Heart left ventricle (tissue), 16 donors: ENCODE results near the gene SNX18. TPM values are rescaled to one million over a fixed set of nuclear protein-coding genes. Genes with fewer than 3 reads are reported as not detected.

Experiments
- ATAC-seq, 4 donors: fragments of 200-7000 bp; cut with Tn5 transposase; one replicate each; pipeline ENCODE4 v1.9.1; 2020 to 2022; ENCODE audit warnings: moderate library complexity in 4 of 4, mild to moderate bottlenecking in 3 of 4, moderate number of reproducible peaks in 1 of 4
- DNase-seq, 5 donors: peaks; one replicate each; pipeline ENCODE4 v3.0.0-alpha.2; 2020
- H3K27ac ChIP-seq, 12 donors: fragments of 200-600 bp; sonication (generic) in 4 of 12; one replicate each; pipeline versions ENCODE4 v1.5.0 to v1.8.0; 2016 to 2022; ENCODE audit warnings: mild to moderate bottlenecking in 2 of 12
- H3K27me3 ChIP-seq, 9 donors: fragments of 200-600 bp; sonication (generic) in 2 of 9; one replicate each; pipeline versions ENCODE4 v1.5.1 to v1.8.0; 2016 to 2022; ENCODE audit warnings: mild to moderate bottlenecking in 3 of 9
- H3K36me3 ChIP-seq, 9 donors: fragments of 200-600 bp; sonication (generic) in 2 of 9; one replicate each; pipeline versions ENCODE4 v1.5.0 to v1.8.0; 2018 to 2022; ENCODE audit warnings: mild to moderate bottlenecking in 2 of 9
- H3K4me1 ChIP-seq, 12 donors: fragments of 200-600 bp; sonication (generic) in 4 of 12; one replicate each; pipeline versions ENCODE4 v1.5.0 to v1.8.0; 2016 to 2022; ENCODE audit warnings: mild to moderate bottlenecking in 3 of 12
- H3K4me3 ChIP-seq, 12 donors: fragments of 200-600 bp; sonication (generic) in 4 of 12; one replicate each; pipeline versions ENCODE4 v1.5.0 to v1.8.0; 2017 to 2022; ENCODE audit warnings: mild to moderate bottlenecking in 9 of 12, moderate library complexity in 4 of 12
- H3K9me3 ChIP-seq, 12 donors: fragments of 200-600 bp; sonication (generic) in 4 of 12; one replicate each; pipeline versions ENCODE4 v1.5.0 to v1.8.0; 2016 to 2022; ENCODE audit warnings: mild to moderate bottlenecking in 1 of 12
- POLR2A ChIP-seq, 2 donors: fragments of 450-650 bp; IDR thresholded peaks; one replicate each; pipeline ENCODE4 v1.6.1; 2017; ENCODE audit warnings: antibody characterized with exemption in 2 of 2, mild to moderate bottlenecking in 2 of 2, moderate library complexity in 2 of 2
- WGBS, 4 donors: extraction: QIAGEN DNeasy Blood & Tissue Kit in 2 of 4; methylation state at CpG; one replicate each; pipeline versions ENCODE4 v1.1.5 to v1.1.7; 2013 to 2018; 5-methylcytosine and 5-hydroxymethylcytosine counted together
- intact Hi-C, 10 donors: fragments of 100-400 bp; cut with DNase I; formaldehyde crosslinking; loops; one replicate each; pipeline versions ENCODE4 v1.11.1 to v1.14.2; 2022
- polyA plus RNA-seq, 2 donors: library from polyadenylated mRNA; stranded (reverse); fragments of 200-250 nt; gene quantifications; one replicate each; pipeline ENCODE4 v1.2.3, GENCODE V29; 2013
- total RNA-seq, 9 donors: library from RNA; depleted of rRNA in 2 of 9; stranded (reverse); fragments of >200 nt in 2 of 9; fragmentation: NEBNext Ultra II Directional in 3 of 9; extraction: Animal tissue kit (Norgen Biotek cat#: 25700) in 3 of 9; gene quantifications; one replicate each; pipeline versions ENCODE4 v1.1.0 to v1.2.4, GENCODE V29; 2016 to 2023
- TF ChIP-seq, protein P1 (sequence below), 12 donors: fragments of 200-600 bp; sonication (generic) in 4 of 12; IDR thresholded peaks; one replicate each; pipeline versions ENCODE4 v1.5.0 to v1.8.0; 2018 to 2022; ENCODE audit warnings: antibody characterized with exemption in 12 of 12, mild to moderate bottlenecking in 5 of 12
- donor health status: ischemic (EF 13 %, LVEDD 7.1; RV severe dilation, severe dysfunction).
- donor health status: healthy with polysubstance abuse.
- donor health status: DM: no; HTN: yes; CAD: no.
- donor health status: DM: no; HTN: no; CAD: no.
- donor health status: ischemic (EF 25% LVEDD 6.9; RV normal size, moderate dysfunction).
- donor health status: ischemic (EF 25% LVEDD 5.7; RV mildly dilated, moderate dysfunction).
- donor health status: healthy.
- donor health status: DM: yes; HTN: yes; CAD: no.
- donor health status: ischemic (EF 35%, LVEDD 5.7; RV mildly dilated, moderate dysfunction).
- donor health status: nonischemic (EF 11% LVEDD 7.7; RV severe dilation, severe dysfunction).
- donor health status: DM: yes; HTN: yes; CAD: no.
- donor health status: PGD.
- donor health status: ischemic (EF 29% LVEDD 5.4; RV normal size, mild dysfunction).
- donor health status: nonischemic (EF 23%, LVEDD 6.1; RV moderate dilation, normal function).

Gene SNX18
- total and polyA plus RNA-seq, 11 donors: 4.1 to 39.6 (median 23.1) TPM

DNA sequence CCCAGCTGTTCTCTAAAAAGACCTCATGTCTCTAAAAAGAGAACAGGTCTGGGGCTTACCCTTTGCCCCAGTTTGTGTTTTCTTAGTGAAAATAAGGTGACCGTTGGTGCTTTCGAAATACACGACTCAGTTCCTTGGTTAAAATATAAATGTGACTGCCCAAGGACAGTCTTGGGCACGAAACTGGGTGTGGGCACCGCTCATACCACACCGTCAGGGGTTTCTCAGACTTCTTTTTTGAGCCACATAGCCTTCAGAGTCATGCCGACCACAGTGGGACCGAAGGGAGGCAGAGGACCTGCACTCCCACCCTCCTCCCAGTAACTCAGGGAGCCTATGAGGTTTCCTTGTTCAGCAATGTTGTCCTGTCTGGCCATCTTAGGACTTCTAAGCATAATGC is 6.5 kb downstream of the SNX18 start:
- WGBS, 4 donors: 55 to 75% (median 67%) methylated on average over 8 of the region's 8 CpGs
- peak overlapping the region in 11 of 12 donors; percentile 16 to 84 (median 70) for H3K27ac ChIP-seq
- intact Hi-C loops: loop anchor here in 7 of 10 donors (5.0 to 10.0 kb wide), 8 partner anchors 33 to 251 kb away; no protein-coding TSS in a partner anchor
- no peaks in the 10 kb centered on the region for H3K9me3 ChIP-seq
- H3K4me1 ChIP-seq: peaks cover 4 to 95% (median 81%) of the 10 kb centered on the region in 12 donors
- no peak for DNase-seq
- TF ChIP-seq, protein P1, sequence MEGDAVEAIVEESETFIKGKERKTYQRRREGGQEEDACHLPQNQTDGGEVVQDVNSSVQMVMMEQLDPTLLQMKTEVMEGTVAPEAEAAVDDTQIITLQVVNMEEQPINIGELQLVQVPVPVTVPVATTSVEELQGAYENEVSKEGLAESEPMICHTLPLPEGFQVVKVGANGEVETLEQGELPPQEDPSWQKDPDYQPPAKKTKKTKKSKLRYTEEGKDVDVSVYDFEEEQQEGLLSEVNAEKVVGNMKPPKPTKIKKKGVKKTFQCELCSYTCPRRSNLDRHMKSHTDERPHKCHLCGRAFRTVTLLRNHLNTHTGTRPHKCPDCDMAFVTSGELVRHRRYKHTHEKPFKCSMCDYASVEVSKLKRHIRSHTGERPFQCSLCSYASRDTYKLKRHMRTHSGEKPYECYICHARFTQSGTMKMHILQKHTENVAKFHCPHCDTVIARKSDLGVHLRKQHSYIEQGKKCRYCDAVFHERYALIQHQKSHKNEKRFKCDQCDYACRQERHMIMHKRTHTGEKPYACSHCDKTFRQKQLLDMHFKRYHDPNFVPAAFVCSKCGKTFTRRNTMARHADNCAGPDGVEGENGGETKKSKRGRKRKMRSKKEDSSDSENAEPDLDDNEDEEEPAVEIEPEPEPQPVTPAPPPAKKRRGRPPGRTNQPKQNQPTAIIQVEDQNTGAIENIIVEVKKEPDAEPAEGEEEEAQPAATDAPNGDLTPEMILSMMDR (IDR thresholded peaks at IDR 0.05): no peak
- no peak for TF ChIP-seq POLR2A (IDR thresholded peaks at IDR 0.05)
- ATAC-seq: peak in 2 of 4 donors; percentile 6 to 9
- H3K36me3 ChIP-seq: peaks cover 0 to 9% (median 0%) of the 10 kb centered on the region in 9 donors
- H3K4me3 ChIP-seq: peak overlapping the region in 6 of 12 donors; percentile 1 to 39 (median 16)
- no peaks in the 10 kb centered on the region for H3K27me3 ChIP-seq

DNA sequence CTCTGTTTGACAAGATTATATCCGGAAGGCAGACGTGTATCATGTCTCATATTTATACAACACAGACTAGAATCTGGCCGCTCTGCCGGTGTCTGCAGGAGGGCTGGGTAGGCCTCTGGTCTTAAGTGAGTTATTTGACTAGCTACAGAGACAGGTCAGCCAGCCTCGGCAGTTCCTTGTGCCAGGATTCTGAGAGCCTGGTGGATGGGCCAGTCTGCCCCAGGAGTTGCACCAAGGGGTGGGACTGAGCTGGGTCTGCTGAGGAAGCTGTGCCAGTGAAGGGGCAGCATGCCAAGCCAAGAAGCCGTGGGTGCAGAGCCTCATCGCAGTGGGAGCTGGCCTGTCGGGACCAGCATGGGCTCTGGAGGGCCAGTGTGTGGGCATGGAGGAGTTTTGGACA is 7.1 kb downstream of the SNX18 start:
- WGBS, 4 donors: 36 to 54% (median 42%) methylated on average over 8 of the region's 8 CpGs
- no peaks in the 10 kb centered on the region for H3K9me3 ChIP-seq
- no peak for TF ChIP-seq POLR2A (IDR thresholded peaks at IDR 0.05)
- TF ChIP-seq, protein P1 (IDR thresholded peaks at IDR 0.05): no peak
- DNase-seq (peak in 4 of 5 donors; percentile 53 to 74 (median 63)), ATAC-seq (peak in 3 of 4 donors; percentile 26 to 66 (median 50))
- H3K27ac ChIP-seq: peak overlapping the region in 10 of 12 donors; percentile 16 to 84 (median 72)
- H3K27me3 ChIP-seq: no peaks in the 10 kb centered on the region
- intact Hi-C loops: loop anchor here in 8 of 10 donors (5.0 to 10.0 kb wide), 9 partner anchors 33 to 250 kb away; no protein-coding TSS in a partner anchor
- H3K4me3 ChIP-seq: peak overlapping the region in 7 of 12 donors; percentile 1 to 39 (median 10)
- peaks cover 4 to 96% (median 82%) of the 10 kb centered on the region in 12 donors for H3K4me1 ChIP-seq
- peaks cover 0 to 6% (median 0%) of the 10 kb centered on the region in 9 donors for H3K36me3 ChIP-seq

DNA sequence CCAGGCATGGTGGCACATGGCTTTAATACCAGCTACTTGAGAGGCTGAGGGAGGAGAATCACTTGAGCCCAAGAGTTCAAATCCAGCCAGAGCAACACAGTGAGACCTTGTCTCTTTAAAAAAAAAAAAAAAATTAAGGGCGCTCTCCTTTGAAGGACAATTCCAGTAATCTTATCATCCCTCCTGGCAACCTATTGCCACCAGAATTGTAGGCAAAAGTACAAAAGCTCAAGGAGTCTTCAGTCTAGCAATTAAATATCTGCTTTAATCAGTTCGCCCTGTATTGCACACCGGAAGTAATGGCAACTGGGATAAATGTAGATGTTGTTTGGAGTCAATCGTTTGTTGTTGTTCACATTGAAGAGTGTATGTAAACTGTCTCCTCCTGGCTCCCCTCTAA is 7.7 kb downstream of the SNX18 start:
- no peak for TF ChIP-seq POLR2A (IDR thresholded peaks at IDR 0.05)
- WGBS, 4 donors: 69 to 86% (median 81%) methylated on average over 4 of the region's 4 CpGs
- Histone ChIP-seq H3K9me3 (no peaks in the 10 kb centered on the region), H3K27me3 (no peaks in the 10 kb centered on the region), H3K36me3 (peaks cover 0 to 6% (median 0%) of the 10 kb centered on the region in 9 donors), H3K27ac (peak overlapping the region in 8 of 12 donors; percentile 16 to 84 (median 72)), H3K4me1 (peaks cover 4 to 99% (median 86%) of the 10 kb centered on the region in 12 donors), H3K4me3 (peak overlapping the region in 1 of 12 donors; percentile 1)
- no peak for ATAC-seq
- intact Hi-C loops: loop anchor here in 6 of 10 donors (5.0 to 10.0 kb wide), 4 partner anchors 120 to 250 kb away; no protein-coding TSS in a partner anchor
- DNase-seq: no peak

DNA sequence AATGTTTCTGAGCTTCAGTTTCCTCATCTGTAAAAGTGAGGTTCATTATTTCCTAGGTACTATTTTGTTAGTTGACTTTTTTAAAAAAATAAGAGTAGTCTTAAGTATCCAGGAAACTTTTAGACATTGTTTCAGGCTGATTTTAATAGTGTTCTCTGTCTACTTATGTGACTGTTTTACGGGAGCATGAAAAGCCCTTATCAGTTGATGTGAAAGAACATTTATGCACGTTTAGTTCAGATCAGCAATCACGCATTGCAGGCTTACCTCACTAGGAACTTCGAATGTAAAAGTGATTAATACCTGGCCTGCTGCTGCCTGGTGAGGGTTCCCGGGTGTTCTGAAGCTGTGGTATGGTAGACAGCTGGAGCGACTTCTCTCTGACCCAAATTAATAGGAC is 8.1 kb downstream of the SNX18 start:
- 73 to 79% (median 75%) methylated on average over 6 of the region's 6 CpGs for WGBS, 4 donors
- Histone ChIP-seq H3K4me1 (peaks cover 4 to 99% (median 86%) of the 10 kb centered on the region in 12 donors), H3K9me3 (no peaks in the 10 kb centered on the region), H3K4me3 (no peak overlapping the region), H3K27me3 (no peaks in the 10 kb centered on the region), H3K36me3 (peaks cover 0 to 6% (median 0%) of the 10 kb centered on the region in 9 donors), H3K27ac (peak overlapping the region in 4 of 12 donors; percentile 70 to 84 (median 76))
- TF ChIP-seq, protein P1 (IDR thresholded peaks at IDR 0.05): no peak
- TF ChIP-seq POLR2A (IDR thresholded peaks at IDR 0.05): no peak
- DNase-seq (no peak), ATAC-seq (no peak)
- intact Hi-C loops: loop anchor here in 6 of 10 donors (5.0 to 10.0 kb wide), 4 partner anchors 119 to 249 kb away; no protein-coding TSS in a partner anchor
